HG02840 (cell line): ENCODE measurements around the gene NBPF9.
A peak's percentile ranks its signal among the peaks of the same experiment; 100 is the strongest.
"Not testable (repeated sequence)": the region's sequence is repeated elsewhere in the genome, so short reads cannot be mapped to it uniquely, and the experiment has no call there.

Experiments used
- ATAC-seq: cut with Tn5 transposase; IDR thresholded peaks from one replicate; pipeline ENCODE4 v1.9.1; 2021; ENCODE audit warnings: mild to moderate bottlenecking, moderate library complexity, moderate number of reproducible peaks; ENCODE audit not compliant: unreplicated experiment, low FRiP score

The NBPF9 gene, protein sequence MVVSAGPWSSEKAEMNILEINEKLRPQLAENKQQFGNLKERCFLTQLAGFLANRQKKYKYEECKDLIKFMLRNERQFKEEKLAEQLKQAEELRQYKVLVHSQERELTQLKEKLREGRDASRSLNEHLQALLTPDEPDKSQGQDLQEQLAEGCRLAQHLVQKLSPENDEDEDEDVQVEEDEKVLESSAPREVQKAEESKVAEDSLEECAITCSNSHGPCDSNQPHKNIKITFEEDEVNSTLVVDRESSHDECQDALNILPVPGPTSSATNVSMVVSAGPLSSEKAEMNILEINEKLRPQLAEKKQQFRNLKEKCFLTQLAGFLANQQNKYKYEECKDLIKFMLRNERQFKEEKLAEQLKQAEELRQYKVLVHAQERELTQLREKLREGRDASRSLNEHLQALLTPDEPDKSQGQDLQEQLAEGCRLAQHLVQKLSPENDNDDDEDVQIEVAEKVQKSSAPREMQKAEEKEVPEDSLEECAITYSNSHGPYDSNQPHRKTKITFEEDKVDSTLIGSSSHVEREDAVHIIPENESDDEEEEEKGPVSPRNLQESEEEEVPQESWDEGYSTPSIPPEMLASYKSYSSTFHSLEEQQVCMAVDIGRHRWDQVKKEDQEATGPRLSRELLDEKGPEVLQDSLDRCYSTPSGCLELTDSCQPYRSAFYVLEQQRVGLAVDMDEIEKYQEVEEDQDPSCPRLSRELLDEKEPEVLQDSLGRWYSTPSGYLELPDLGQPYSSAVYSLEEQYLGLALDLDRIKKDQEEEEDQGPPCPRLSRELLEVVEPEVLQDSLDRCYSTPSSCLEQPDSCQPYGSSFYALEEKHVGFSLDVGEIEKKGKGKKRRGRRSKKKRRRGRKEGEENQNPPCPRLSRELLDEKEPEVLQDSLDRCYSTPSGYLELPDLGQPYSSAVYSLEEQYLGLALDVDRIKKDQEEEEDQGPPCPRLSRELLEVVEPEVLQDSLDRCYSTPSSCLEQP (N-terminal part only)

DNA sequence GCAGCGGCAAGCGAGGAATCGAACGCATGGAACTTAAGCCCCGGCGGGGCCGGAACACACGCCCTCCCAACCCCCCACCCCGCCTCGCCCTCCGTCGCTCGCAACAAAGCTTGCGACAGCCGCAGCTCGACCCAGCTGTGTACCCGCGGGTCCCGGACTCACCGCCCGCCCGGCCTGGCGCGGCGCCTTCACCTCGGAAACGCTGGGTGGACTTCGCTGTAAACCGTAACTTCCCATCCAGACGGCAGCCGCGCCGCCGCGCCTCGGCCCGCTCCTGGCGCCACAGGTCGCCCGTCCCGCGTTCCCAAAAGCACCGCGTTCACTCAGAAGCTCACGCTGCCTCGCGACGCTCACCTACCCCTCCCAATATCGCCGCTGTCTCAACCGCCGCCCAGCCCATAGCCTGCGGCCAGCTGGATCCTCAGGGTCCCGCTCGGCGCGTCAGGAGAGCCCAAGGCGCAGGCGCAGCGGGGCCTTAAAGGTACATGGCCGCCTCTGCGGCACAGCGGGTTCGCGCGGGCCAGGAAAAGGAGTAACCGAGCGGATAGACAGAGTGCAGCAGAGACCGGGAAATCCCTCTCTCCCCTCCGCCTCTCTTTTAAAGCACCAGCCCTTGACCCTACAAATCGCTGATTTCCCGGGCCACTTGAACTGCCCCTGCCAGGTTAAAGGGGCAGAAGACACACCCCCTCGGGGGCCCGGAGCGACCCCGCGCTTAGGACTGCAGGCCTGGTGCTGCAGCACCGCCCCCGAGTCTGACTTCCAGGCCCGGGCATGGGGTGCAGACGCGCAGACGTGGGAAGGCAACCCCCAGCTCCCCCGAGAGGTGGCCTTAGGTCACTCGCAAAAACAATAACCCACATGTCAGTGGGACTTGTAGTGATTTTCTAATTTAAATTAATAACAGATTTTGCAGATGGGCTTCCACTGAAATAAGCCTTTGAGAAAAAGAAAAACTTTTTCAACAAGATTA lies at the start of gene NBPF9:
Gene NBPF9 (minus strand): TSS at position 443 of the 973 bp plus-strand sequence. CDS start 21,412 bp downstream, outside the sequence.
- ATAC-seq = peak; percentile 97

DNA sequence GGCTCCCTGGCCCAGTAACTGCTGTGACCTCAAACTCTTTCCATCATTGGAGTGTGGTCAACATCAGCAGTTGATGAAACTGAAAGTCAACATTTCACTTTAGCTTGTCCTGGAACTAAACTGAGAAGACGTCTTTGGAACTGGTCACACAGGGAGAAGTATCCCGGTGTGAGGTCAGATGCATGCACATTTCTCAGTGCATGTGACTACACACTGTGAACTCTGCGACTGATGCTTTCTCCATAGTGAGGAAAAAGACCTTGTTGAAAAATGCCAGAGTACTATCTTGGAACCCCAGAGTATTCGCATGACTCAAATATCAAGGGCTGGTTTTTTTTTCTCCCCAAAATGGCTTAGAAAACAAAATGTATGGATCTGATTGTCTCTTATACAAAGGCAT lies 46.6 kb upstream of the NBPF9 start:
- ATAC-seq = not testable (repeated sequence)

GRCh38 chr1:149137585-149137984 lies 34.2 kb upstream of the NBPF9 start:
- not testable (repeated sequence) for ATAC-seq

GRCh38 chr1:149130938-149131337 lies 27.6 kb upstream of the NBPF9 start:
- ATAC-seq = not testable (repeated sequence)

DNA sequence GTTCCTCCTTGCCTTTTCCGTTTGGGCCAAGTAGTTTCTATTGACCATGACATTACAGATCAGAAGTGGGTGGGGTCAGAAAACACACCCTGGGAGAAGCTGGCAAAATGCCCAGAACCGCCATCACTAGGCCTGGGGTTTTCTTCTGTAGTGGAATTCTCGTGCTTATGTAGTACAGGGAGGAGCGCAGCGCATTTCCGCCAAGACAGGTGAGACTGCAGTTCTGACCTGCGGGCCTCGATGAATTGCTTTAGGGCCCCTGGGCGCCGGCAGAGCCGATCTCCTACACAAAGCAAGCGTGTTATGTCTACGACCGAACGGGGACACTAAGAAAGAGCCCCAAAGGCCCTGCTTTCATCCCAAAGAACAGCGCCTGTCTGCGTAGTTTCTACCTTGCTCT lies 25.9 kb upstream of the NBPF9 start:
- not testable (repeated sequence) for ATAC-seq

DNA sequence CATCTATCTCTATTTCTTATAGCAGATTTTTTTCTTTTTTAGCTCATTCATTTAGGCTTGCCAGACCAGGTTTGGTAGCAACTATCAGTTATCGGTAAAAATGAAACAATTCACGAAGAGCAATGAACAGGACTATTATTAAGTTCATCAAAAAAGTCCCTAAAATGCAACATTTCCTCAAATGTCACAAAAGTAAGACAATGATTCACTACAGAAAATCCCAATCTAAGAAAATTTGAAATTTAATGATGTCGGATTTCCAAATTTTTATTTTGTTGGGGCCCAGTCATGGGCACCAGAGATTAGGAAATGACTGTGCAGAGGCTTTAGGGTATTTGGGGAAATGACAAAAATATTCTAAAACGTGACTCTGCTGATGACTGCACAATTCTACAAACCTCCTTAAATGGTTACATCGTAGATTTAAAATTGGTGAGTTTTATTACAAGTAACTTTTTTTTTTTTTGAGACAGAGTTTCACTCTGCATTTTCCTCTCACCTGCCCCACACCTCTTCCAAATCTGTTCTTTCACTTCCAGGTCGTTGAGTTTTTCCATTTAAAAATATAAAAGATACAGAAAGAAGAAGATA lies 23.3 kb upstream of the NBPF9 start:
- ATAC-seq = not testable (repeated sequence)

DNA sequence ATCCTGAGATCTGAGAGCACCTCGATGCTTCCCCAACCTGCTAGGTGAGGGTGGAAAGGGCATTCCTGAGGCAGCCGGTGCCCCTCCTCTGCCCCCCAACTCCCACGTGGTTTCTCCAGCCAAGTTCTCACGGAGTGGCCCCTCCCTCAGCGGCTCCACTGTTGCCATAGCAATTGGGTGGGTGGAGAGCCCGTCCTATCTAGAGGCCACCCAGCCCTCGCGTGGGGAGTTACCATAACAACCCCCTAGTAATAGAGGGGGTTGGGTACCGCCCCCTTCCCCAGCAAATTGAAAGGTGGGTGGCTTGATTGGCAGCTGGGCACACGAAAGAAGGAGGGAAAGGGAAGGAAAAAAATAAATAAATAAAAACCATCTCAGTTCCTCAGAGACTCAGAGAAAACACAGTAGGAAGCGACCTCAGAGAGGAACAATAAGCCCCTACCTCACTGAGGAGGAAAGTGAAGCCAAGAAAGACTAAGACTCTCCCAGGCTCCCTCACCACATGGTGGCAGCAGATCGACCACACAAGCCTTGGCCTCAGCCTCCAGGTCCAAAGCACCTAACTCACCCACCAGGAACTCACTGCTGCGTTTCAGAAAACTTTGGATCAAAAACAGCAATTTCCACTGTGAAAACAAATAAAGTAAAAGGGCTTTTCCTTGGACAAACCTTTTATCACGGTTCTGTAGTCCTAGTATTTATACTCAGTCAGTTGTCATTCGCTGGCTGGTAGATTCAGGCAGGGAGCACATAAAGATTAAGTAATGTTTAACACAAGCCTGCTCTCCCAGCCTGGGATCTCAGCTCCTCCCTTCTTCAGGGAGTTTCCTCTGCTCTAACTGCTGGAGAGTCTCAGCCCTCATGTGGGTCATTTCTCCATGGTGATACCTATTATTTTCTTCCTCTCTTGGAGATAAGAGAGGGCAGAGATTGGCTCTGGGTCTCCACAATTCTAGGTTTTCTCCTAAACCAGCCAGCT lies 20.9 kb upstream of the NBPF9 start:
- ATAC-seq = not testable (repeated sequence)

DNA sequence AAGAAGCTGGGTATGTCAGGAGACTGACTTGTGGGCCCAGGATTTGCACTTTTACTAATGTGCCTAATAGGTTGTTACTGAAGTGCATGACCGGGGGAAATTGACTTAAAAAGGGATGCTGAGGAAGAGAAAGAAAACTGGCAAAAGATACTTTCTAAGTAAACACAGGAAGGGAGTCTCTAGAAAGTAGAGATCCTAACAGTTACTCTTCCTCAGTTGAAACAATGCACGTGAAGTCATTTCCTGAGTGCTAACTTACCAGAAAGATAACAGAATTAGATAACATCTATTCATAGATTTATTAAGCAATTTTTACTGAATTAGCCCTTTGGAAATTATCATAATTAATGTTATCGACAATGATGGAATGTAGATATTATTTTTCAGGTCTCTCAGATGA lies 9.5 kb upstream of the NBPF9 start:
- not testable (repeated sequence) for ATAC-seq

DNA sequence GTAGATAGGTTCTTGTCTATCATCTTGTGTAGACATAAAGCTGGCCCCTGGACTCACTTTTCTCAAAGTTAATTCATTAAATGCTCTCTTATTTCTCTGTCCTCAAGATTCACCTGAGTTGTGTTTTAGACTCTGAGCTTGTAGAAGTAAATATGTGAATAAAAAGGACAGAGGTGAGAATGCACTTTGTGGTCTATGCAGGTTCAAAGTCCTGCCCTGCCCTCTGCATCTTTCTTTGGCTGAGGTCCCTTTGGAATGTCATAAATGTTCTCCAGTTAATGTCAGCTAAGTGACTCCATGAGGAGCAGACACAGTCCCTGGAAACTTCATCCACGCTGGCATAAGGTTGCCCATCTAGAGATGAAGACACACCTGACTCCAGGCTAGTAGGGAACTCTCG lies 7.0 kb upstream of the NBPF9 start:
- not testable (repeated sequence) for ATAC-seq

DNA sequence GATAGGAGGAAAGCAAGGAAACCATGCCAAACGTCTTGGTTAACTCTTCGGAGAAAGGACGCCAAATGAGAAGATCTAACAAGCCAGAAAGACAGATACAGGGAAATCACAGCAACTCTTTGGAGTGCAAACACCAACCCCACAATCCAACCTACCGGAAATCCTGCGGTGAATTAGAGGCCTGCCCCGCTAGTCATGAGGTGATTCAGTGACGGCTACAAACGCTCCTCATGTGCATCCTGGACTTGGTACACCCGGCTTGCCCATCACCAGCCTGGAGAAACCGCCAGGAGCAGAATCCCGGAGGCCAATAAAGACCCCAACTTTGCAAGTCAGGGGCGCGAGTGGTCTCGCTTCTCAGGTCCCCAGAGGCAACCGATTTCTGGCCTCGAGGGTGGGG lies 777 bp downstream of the NBPF9 start:
- ATAC-seq = not testable (repeated sequence)

GRCh38 chr1:149098276-149098675 lies 5.1 kb downstream of the NBPF9 start:
- not testable (repeated sequence) for ATAC-seq

- not testable (repeated sequence) for ATAC-seq
These were observed 10.2 kb downstream of the NBPF9 start for GRCh38 chr1:149093155-149093554.

- not testable (repeated sequence) for ATAC-seq
These were observed 27.7 kb downstream of the NBPF9 start for GRCh38 chr1:149075505-149076127.

GRCh38 chr1:149064611-149065010 lies 38.7 kb downstream of the NBPF9 start:
- ATAC-seq = not testable (repeated sequence)

- not testable (repeated sequence) for ATAC-seq
These were observed 60.3 kb downstream of the NBPF9 start for GRCh38 chr1:149043056-149043455.

- not testable (repeated sequence) for ATAC-seq
These were observed 69.4 kb downstream of the NBPF9 start for GRCh38 chr1:149033916-149034315.

DNA sequence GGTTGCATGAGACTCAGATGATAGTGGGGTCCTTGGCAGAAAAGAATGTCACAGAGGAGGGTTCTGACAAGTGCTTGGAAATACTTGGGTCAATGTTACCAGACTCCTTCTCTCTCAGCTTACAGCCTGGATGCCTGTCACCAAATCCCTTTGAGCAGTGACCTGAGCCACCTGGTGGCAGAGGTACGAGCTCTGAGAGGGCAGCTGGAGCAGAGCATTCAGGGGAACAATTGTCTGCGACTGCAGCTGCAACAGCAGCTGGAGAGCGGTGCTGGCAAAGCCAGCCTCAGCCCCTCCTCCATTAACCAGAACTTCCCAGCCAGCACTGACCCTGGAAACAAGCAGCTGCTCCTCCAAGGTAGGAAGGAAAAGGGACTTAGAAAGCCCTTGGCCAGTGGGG lies 79.0 kb downstream of the NBPF9 start:
- ATAC-seq = not testable (repeated sequence)

- not testable (repeated sequence) for ATAC-seq
These were observed 84.8 kb downstream of the NBPF9 start for GRCh38 chr1:149018577-149018976.
